Effector CD8-positive, alpha-beta T cell (primary cell): ENCODE data around the gene MAP2K2.

ENCODE experiments used
- DNase-seq: peaks from one replicate; lab custom pipeline; 2025; lab: John Stamatoyannopoulos, UW

Gene MAP2K2

GRCh38 chr19:4077800-4078684 lies 45.9 kb downstream of the MAP2K2 start:
- DNase-seq: no peak

GRCh38 chr19:4077007-4077374 lies 46.9 kb downstream of the MAP2K2 start:
- DNase-seq: no peak

GRCh38 chr19:4075373-4075772 lies 48.5 kb downstream of the MAP2K2 start:
- DNase-seq: no peak

DNA sequence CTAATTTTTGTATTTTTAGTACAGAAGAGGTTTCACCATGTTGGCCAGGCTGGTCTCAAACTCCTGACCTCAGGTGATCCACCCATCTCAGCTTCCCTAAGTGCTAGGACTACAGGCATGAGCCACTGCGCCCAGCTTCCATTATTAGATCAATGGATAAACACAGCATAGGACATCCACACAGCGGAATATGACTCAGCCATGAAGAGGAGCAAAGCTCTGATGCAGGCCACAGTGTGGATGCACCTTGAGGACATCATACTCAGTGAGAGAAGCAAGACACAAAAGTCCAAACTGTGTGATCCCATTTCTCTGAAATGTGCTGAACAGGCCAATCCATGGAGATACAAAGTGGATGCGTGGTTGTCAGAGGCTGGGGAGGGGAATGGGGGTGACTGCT lies 52.3 kb downstream of the MAP2K2 start:
- no peak for DNase-seq

GRCh38 chr19:4069331-4069959 lies 54.5 kb downstream of the MAP2K2 start:
- peak; percentile 25 for DNase-seq

- no peak for DNase-seq
Measured at GRCh38 chr19:4068047-4068966, 55.6 kb downstream of the MAP2K2 start.

GRCh38 chr19:4067396-4068046 lies 56.4 kb downstream of the MAP2K2 start:
- peak; percentile 69 for DNase-seq

DNA sequence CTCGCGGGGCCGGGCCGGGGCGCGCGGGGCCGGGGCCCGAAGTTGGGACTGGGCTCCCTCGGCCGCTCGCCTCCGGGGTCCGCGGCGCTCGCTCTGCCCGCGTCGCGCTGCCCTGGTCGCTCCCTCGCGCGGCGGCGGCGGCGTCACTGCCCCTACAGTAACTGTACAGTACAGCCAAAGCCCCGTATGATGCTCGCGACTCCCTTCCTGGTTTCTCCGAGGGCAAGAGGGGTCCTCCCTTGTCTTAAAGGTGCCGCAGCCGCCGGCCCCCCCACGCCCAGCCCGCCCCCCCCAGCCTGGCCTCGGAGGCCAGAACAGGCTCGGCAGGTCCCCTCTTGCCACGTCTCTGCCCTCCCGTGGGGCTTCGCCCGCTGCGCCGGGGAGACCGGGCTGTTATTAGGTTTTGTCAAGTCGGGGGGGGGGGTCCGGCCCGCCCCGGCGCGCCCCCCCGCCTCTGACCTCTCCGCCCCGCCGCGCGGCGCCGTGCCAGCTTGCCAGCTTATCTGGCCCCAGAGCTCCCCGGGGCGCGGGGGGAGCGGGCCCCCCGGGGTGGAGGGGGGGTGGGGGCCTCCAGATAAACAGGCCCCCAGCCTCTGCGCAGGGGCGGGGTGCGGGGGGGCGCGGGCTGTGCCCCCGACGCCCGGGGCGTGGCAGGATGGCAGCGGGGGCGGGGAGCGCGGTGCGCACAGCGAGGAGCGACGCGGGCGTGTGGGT lies 57.1 kb downstream of the MAP2K2 start, which contains the start of gene ZBTB7A:
Gene ZBTB7A, minus strand, starts transcription at position 218 of the 714 bp plus-strand sequence. CDS start 11,667 bp downstream, outside the sequence.
- DNase-seq: peak; percentile 73

GRCh38 chr19:4066176-4066606 lies 57.7 kb downstream of the MAP2K2 start:
- DNase-seq: no peak

GRCh38 chr19:4065430-4066175 lies 58.3 kb downstream of the MAP2K2 start:
- peak; percentile 92 for DNase-seq

- peak; percentile 30 for DNase-seq
Measured at GRCh38 chr19:4064496-4065260, 59.2 kb downstream of the MAP2K2 start.

- no peak for DNase-seq
Measured at GRCh38 chr19:4064149-4064495, 59.8 kb downstream of the MAP2K2 start.

DNA sequence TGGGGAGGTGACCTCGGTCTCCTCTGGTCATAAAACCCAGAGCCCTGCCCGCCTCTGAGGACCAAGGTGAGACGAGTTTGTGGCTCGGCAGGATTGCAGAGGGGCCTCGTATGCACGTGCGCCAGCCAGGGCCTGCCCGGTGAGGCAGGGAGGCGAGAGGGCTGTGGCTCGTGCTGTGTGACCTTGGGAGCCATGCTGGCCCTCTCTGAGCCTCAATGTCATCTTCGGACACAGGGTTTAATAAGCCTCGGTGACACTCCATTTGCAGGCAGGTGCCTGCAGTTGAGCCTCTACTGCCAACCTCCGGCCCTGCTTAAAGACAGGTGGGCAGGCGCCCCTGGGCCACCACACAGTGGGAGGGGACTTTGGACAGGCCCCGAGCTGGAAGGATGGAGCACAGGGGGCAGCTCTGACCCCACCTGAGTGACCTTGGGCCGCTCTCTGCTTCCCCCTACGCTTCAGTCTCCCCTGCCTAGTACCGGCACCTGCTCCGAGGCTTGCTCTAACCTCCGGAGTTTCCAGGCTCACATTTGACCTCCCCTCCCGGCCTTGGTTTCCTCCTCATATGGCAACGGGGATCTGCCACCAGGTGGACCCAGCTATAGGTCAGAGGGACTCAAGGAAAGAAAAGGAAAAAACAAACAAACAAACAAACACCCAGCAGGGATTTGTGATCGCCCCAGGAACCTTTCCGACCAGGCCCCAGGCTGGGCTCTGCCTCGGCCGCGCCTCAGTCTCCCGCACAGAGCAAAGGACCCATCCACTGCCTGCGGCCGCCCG lies 60.4 kb downstream of the MAP2K2 start:
- DNase-seq: no peak

GRCh38 chr19:4062419-4063368 lies 61.2 kb downstream of the MAP2K2 start:
- DNase-seq: no peak

DNA sequence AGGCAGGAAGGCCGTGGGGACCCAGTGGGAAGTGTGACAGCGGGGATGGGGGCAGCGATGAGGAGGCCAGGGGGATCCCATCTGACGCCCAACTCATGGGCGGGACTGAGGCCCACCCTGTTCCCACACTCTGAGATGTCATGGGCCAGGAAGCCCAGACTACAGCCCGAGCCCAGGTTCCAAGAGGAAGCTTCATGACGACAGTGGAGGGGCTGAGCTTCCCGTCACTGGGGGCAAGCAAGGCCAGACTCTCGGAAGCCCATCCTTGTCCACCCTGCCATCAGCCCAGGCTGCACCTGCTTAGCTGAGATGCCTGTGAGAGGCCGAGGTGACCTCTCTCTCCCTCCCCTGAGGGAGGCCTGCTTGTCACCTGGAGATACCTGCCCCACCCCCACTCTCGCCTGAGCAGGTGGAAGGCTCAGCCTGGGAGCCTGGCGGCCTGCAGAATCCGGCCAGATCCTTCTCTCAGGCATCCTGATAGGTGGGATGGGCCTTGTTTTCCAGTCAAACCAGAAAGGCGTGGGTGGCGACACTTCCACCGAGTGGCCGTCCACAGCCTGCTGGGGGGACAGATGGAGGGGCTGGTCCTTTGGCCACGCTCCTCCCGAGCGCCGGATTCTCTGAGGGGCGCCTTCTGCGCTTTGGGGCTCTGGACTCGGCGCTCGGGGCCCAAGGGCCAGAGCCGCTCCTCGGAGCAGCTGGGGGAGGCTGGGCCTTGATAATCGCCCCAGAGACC lies 62.1 kb downstream of the MAP2K2 start:
- no peak for DNase-seq

DNA sequence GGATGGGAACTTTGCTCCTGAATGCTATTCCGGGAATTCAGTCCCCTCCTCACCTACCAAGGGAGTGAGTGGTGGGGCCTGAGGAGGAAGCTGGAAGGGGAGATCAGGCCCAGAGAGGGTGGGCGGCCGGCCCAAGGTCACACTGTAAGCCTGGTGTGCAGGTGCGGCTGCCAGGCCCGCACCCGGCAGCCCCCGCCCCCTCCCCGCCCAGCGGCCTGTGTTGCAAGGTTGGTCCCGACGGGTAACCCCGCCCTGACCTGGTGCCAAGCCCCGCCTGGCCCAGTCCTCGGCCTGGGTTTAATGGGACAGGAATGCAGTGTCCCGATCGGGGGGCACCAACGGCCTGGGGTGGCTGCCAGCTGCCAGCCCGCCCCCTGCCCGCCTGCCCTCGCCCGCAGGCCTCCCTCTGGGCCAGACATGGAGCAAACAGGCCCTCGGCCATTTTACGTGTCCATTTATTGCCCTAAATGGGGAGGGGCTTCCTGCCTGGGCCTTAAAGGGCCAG lies 62.7 kb downstream of the MAP2K2 start:
- no peak for DNase-seq
